DND-41 (cell line): ENCODE results near the gene IAH1.

Experiments
- ATAC-seq: fragments of 200-7000 bp; cut with Tn5 transposase; 3 replicates; pipeline ENCODE4 v1.9.1; 2021; ENCODE audit warnings: low read depth; ENCODE audit not compliant: insufficient read depth
- DNase-seq: peaks from one replicate; pipeline ENCODE4 v3.0.0-alpha.2; 2020
- H2AFZ ChIP-seq: 2 replicates; pipeline ENCODE4 v1.6.0; 2012; ENCODE audit warnings: low read depth, low read length
- H3K27ac ChIP-seq: 2 replicates; pipeline ENCODE4 v1.5.1; 2012; ENCODE audit warnings: low read length, inconsistent platforms
- H3K27me3 ChIP-seq: fragments of 200-600 bp; sonication (generic); 2 replicates; pipeline ENCODE4 v1.6.0; 2012; ENCODE audit warnings: low read length, mild to moderate bottlenecking, inconsistent platforms; ENCODE audit not compliant: insufficient read depth, poor library complexity
- H3K36me3 ChIP-seq: 2 replicates; pipeline ENCODE4 v1.5.1; 2012; ENCODE audit warnings: low read length, inconsistent platforms; ENCODE audit not compliant: insufficient read depth
- H3K4me1 ChIP-seq: 2 replicates; pipeline ENCODE4 v1.5.1; 2012; ENCODE audit warnings: mild to moderate bottlenecking, low read length; ENCODE audit not compliant: insufficient read depth
- H3K4me2 ChIP-seq: 2 replicates; pipeline ENCODE4 v1.6.0; 2012; ENCODE audit warnings: mild to moderate bottlenecking, moderate library complexity, low read length, inconsistent platforms; ENCODE audit not compliant: insufficient read depth
- H3K4me3 ChIP-seq, 2 experiments: fragments of 200-600 bp in 1 of 2; shearing (Covaris generic) in 1 of 2; 2 replicates each; pipeline ENCODE4 v1.5.1; 2012 to 2016; ENCODE audit warnings: inconsistent platforms in 2 of 2, low read length in 2 of 2, mild to moderate bottlenecking in 2 of 2, low read depth in 1 of 2, moderate library complexity in 1 of 2
- H3K79me2 ChIP-seq: 2 replicates; pipeline ENCODE4 v1.6.0; 2012; ENCODE audit warnings: low read length, inconsistent platforms; ENCODE audit not compliant: insufficient read depth
- H3K9ac ChIP-seq: 2 replicates; pipeline ENCODE4 v1.6.0; 2012; ENCODE audit warnings: low read depth, mild to moderate bottlenecking, inconsistent platforms, low read length, moderate library complexity
- H3K9me3 ChIP-seq: 2 replicates; pipeline ENCODE4 v1.5.1; 2012; ENCODE audit warnings: low read length, moderate library complexity, mild to moderate bottlenecking, inconsistent platforms; ENCODE audit not compliant: insufficient read depth, severe bottlenecking
- H4K20me1 ChIP-seq: 2 replicates; pipeline ENCODE4 v1.6.0; 2012; ENCODE audit warnings: low read length; ENCODE audit not compliant: insufficient read depth
- EZH2 ChIP-seq: IDR thresholded peaks from 3 replicates; pipeline ENCODE4 v1.6.1; 2012; ENCODE audit warnings: borderline replicate concordance, low read depth, mild to moderate bottlenecking, moderate library complexity, low read length, inconsistent platforms; ENCODE audit not compliant: severe bottlenecking
- TF ChIP-seq, protein P1 (sequence below): IDR thresholded peaks from 2 replicates; pipeline ENCODE4 v1.5.1; 2012; ENCODE audit warnings: borderline replicate concordance, low read length, moderate library complexity, mild to moderate bottlenecking; ENCODE audit not compliant: poor library complexity, severe bottlenecking; ENCODE audit errors: extremely low read depth

IAH1 gene, protein sequence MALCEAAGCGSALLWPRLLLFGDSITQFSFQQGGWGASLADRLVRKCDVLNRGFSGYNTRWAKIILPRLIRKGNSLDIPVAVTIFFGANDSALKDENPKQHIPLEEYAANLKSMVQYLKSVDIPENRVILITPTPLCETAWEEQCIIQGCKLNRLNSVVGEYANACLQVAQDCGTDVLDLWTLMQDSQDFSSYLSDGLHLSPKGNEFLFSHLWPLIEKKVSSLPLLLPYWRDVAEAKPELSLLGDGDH

DNA sequence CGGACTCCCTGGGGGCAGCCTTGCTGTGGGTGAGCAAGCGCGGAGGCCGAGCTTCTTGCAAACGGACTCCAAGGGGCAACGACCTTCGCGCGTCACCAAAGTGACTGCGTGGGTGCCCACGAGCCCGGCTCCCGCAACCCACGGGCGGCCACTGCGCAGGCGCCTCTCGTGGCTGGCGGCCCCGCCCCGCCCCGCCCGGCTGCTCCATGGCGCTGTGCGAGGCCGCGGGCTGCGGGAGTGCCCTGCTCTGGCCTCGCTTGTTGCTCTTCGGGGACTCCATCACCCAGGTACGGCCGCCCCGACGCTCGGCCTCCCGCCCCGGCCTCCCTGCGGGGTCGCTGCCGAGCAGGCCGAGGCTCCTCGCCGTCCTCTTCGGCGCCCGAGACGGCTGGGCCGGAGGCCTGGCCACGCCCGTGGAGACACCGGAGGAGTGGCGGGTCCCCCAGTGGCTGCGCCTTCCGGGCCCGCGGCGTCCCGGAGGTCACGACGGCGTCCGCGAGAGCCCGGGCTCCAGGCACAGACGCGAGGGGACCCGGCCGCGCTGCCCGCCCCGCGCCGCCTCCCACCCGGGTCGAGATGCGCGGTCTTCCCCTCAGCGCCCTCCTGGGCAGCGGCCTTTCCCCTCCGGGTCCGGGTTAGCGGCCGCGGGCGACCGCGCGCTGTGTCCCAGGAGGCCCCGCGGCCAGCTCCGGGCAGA, at the start of gene IAH1:
Gene IAH1 (plus strand): TSS at position 191 of the 697 bp plus-strand sequence. CDS start 16 bp downstream, at position 207.
- Histone ChIP-seq H3K79me2 (peaks cover 22% of the 10 kb centered on the region), H3K4me3 (peak within 1 kb of the TSS; percentile 42 to 63), H4K20me1 (no peaks in the 10 kb centered on the region), H3K4me1 (peaks cover 36% of the 10 kb centered on the region), H3K36me3 (peaks cover 49% of the 10 kb centered on the region), H3K9me3 (no peaks in the 10 kb centered on the region), H3K27me3 (no peaks in the 10 kb centered on the region), H3K9ac (peak within 1 kb of the TSS; percentile 87), H3K4me2 (peak within 1 kb of the TSS; percentile 93), H3K27ac (peak within 1 kb of the TSS; percentile 77), H2AFZ (peak within 1 kb of the TSS; percentile 94)
- peak; percentile 85 for ATAC-seq
- TF ChIP-seq, protein P1, sequence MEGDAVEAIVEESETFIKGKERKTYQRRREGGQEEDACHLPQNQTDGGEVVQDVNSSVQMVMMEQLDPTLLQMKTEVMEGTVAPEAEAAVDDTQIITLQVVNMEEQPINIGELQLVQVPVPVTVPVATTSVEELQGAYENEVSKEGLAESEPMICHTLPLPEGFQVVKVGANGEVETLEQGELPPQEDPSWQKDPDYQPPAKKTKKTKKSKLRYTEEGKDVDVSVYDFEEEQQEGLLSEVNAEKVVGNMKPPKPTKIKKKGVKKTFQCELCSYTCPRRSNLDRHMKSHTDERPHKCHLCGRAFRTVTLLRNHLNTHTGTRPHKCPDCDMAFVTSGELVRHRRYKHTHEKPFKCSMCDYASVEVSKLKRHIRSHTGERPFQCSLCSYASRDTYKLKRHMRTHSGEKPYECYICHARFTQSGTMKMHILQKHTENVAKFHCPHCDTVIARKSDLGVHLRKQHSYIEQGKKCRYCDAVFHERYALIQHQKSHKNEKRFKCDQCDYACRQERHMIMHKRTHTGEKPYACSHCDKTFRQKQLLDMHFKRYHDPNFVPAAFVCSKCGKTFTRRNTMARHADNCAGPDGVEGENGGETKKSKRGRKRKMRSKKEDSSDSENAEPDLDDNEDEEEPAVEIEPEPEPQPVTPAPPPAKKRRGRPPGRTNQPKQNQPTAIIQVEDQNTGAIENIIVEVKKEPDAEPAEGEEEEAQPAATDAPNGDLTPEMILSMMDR: no peak
- no peak for TF ChIP-seq EZH2
- no peak for DNase-seq

DNA sequence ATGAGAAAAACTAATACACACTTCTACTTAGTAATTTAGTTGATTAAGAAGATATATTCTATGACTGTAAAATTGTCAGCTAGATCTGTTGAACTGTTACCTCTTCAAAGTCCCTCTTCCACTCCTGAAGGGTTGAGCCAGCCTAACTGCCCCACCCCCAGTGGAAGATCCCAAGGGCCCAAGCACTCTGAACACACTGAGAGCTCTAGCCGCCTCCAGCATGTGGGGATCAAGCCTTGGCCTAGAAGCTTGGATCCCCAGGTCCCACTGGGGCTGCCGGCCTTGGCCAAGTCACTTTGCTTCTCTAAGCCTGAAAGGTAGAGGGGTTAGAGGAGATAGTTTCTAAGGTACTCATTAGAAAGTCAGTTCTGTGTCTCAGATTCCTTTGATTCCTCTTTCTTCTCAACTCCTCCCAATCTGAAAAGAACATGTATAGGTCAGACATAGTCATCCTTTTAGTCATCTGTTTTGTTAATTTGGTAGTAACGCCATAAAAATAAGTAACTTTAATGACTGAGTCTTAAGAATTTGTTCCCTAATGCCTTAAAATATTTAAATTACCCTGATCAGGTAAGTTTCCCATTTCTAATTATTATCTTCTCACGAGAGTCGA, 45.3 kb upstream of the IAH1 start:
- Histone ChIP-seq H3K27me3 (no peaks in the 10 kb centered on the region), H2AFZ (no peak overlapping the region), H3K4me2 (no peak overlapping the region), H3K79me2 (peaks cover 32% of the 10 kb centered on the region), H3K4me1 (peaks cover 26% of the 10 kb centered on the region), H4K20me1 (no peaks in the 10 kb centered on the region), H3K36me3 (peaks cover 51% of the 10 kb centered on the region), H3K9ac (no peak overlapping the region), H3K27ac (no peak overlapping the region), H3K4me3 (no peak overlapping the region), H3K9me3 (no peaks in the 10 kb centered on the region)
- no peak for DNase-seq
- TF ChIP-seq, protein P1: no peak
- TF ChIP-seq EZH2: no peak
- no peak for ATAC-seq

DNA sequence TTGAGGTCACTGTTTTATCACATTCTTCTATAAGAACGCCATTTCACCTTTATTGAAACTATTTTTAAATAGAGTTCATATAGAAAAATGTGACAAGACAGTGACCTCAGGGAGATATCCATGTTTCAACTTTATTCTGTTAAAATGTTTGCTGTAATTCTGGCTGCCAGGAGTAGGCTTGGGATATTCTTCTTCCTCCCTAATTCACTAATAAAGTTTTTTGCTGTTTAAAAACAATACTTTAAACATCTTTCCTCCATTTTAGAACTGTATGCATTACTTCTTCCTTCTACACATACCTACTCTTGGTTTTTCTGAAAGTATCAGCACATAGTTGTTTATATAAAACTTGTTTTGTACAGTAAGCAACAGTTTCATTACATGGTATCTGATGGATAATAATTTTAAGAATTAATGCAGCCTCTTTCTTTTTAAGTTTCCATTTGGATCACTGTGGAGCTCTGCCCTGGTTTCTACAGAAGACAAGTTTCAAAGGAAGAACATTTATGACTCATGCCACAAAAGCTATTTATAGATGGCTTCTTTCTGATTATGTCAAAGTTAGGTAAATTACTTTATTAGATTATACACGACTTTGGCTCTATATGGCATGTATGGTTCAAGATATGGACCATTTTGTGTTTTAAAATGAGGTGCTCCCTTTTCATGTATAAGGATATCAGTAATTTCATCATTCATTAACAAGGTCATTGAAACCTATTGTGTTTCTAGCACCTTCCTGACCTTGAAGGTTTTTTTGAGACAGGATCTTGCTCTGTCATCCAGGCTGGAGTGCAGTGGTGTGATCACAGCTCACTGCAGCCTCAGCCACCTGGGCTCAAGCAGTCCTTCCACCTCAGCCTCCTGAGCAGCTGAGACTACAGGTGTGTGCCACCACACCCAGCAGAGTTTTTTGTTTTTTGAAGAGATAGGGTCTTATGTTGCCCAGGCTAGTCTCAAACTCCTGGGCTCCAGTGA, 43.7 kb upstream of the IAH1 start:
- Histone ChIP-seq H3K4me3 (no peak overlapping the region), H3K36me3 (peaks cover 64% of the 10 kb centered on the region), H3K4me2 (no peak overlapping the region), H3K4me1 (peaks cover 10% of the 10 kb centered on the region), H3K9ac (no peak overlapping the region), H3K79me2 (peaks cover 16% of the 10 kb centered on the region), H3K27me3 (no peaks in the 10 kb centered on the region), H4K20me1 (no peaks in the 10 kb centered on the region), H2AFZ (no peak overlapping the region), H3K27ac (no peak overlapping the region), H3K9me3 (no peaks in the 10 kb centered on the region)
- TF ChIP-seq EZH2: no peak
- TF ChIP-seq, protein P1: no peak
- ATAC-seq (no peak), DNase-seq (no peak)
